CD4-positive, alpha-beta T cell treated with Interleukin-12 subunit alpha and Interleukin-12 subunit beta, for 1 hour (primary cell): Measurements from ENCODE around the gene PRG3.
"Not testable (repeated sequence)": the region's sequence is repeated elsewhere in the genome, so short reads cannot be mapped to it uniquely, and the experiment has no call there.

Source experiments
- DNase-seq: peaks from one replicate; pipeline ENCODE4 v3.0.0-alpha.2; 2020

Gene PRG3

GRCh38 chr11:57386178-57386940 is 5.4 kb upstream of the PRG3 start:
- no peak for DNase-seq

GRCh38 chr11:57379732-57380131 is 1.2 kb downstream of the PRG3 start:
- no peak for DNase-seq

GRCh38 chr11:57378186-57378585 is 2.8 kb downstream of the PRG3 start:
- DNase-seq = no peak

- no peak for DNase-seq
These were observed 3.8 kb downstream of the PRG3 start for GRCh38 chr11:57377107-57377506.

GRCh38 chr11:57376095-57377090 is 4.6 kb downstream of the PRG3 start:
- DNase-seq = no peak

- DNase-seq = no peak
These were observed 5.5 kb downstream of the PRG3 start for GRCh38 chr11:57375490-57375889.

GRCh38 chr11:57374966-57375365 is 6.0 kb downstream of the PRG3 start:
- no peak for DNase-seq

- DNase-seq = no peak
These were observed 7.8 kb downstream of the PRG3 start for GRCh38 chr11:57373146-57373545.

GRCh38 chr11:57370941-57371340 is 10.0 kb downstream of the PRG3 start:
- no peak for DNase-seq

- DNase-seq = no peak
These were observed 10.7 kb downstream of the PRG3 start for GRCh38 chr11:57370251-57370650.

GRCh38 chr11:57368845-57369232 is 12.1 kb downstream of the PRG3 start:
- no peak for DNase-seq

GRCh38 chr11:57368106-57368844 is 12.7 kb downstream of the PRG3 start:
- no peak for DNase-seq

GRCh38 chr11:57364851-57365660 is 15.9 kb downstream of the PRG3 start:
- no peak for DNase-seq

GRCh38 chr11:57363131-57364080 is 17.5 kb downstream of the PRG3 start:
- DNase-seq = no peak

- DNase-seq = no peak
These were observed 19.0 kb downstream of the PRG3 start for GRCh38 chr11:57361926-57362325.

GRCh38 chr11:57361420-57361819 is 19.5 kb downstream of the PRG3 start:
- DNase-seq = not testable (repeated sequence)

- DNase-seq = no peak
These were observed 20.0 kb downstream of the PRG3 start for GRCh38 chr11:57360991-57361390.

- no peak for DNase-seq
These were observed 20.9 kb downstream of the PRG3 start for GRCh38 chr11:57359896-57360690.

- no peak for DNase-seq
These were observed 21.6 kb downstream of the PRG3 start for GRCh38 chr11:57359396-57359795.

- no peak for DNase-seq
These were observed 22.0 kb downstream of the PRG3 start for GRCh38 chr11:57358991-57359390.
